Tibial artery (tissue), 4 donors: ENCODE measurements around the gene DCAF6.

Experiments
- DNase-seq, 2 donors: peaks; one replicate each; pipeline ENCODE4 v3.0.0-alpha.2; 2019
- H3K27ac ChIP-seq, 2 donors: fragments of 200-600 bp; sonication (generic) in 1 of 2; 1 replicate in 1 of 2; 2 replicates in 1 of 2; pipeline ENCODE4 v1.5.1; 2018 to 2019; ENCODE audit warnings: mild to moderate bottlenecking in 1 of 2
- H3K27me3 ChIP-seq, 2 donors: fragments of 200-600 bp; sonication (generic) in 1 of 2; one replicate each; pipeline versions ENCODE4 v1.5.1 to v1.6.0; 2016 to 2019
- H3K36me3 ChIP-seq, 3 donors: fragments of 200-600 bp; sonication (generic) in 2 of 3; one replicate each; pipeline ENCODE4 v1.5.1; 2016 to 2019; ENCODE audit warnings: mild to moderate bottlenecking in 2 of 3
- H3K4me1 ChIP-seq, 4 donors: fragments of 200-600 bp; sonication (generic) in 2 of 4; 1 replicate in 3 of 4; 2 replicates in 1 of 4; pipeline ENCODE4 v1.5.1; 2016 to 2019
- H3K4me3 ChIP-seq, 2 donors: fragments of 200-600 bp; sonication (generic) in 1 of 2; 1 replicate in 1 of 2; 2 replicates in 1 of 2; pipeline ENCODE4 v1.5.1; 2018 to 2019; ENCODE audit warnings: mild to moderate bottlenecking in 2 of 2
- H3K9me3 ChIP-seq, 3 donors: fragments of 200-600 bp; sonication (generic) in 1 of 3; one replicate each; pipeline ENCODE4 v1.5.1; 2016 to 2019
- CTCF ChIP-seq, 2 experiments: fragments of 200-600 bp in 1 of 2; fragments of 450-650 bp in 1 of 2; IDR thresholded peaks; one replicate each; pipeline ENCODE4 v1.5.1; 2017 to 2019; ENCODE audit warnings: antibody characterized with exemption in 2 of 2, mild to moderate bottlenecking in 1 of 2, moderate library complexity in 1 of 2
- intact Hi-C: fragments of 100-400 bp; cut with DNase I; formaldehyde crosslinking; loops from one replicate; pipeline ENCODE4 v1.15.0; 2023; ENCODE audit warnings: low total_unique reads

DCAF6 gene

GRCh38 chr1:168001213-168001612, 64.7 kb downstream of the DCAF6 start:
- peaks cover 5 to 24% (median 23%) of the 10 kb centered on the region in 3 donors for H3K36me3 ChIP-seq
- no peaks in the 10 kb centered on the region for H3K4me1 ChIP-seq
- H3K27ac ChIP-seq = no peak overlapping the region
- H3K27me3 ChIP-seq = no peaks in the 10 kb centered on the region
- TF ChIP-seq CTCF (IDR thresholded peaks at IDR 0.05) = no peak
- intact Hi-C loops = no loop called here
- no peak overlapping the region for H3K4me3 ChIP-seq
- DNase-seq = no peak
- H3K9me3 ChIP-seq = no peaks in the 10 kb centered on the region

- no peak overlapping the region for H3K27ac ChIP-seq
- TF ChIP-seq CTCF (IDR thresholded peaks at IDR 0.05) = no peak
- no peak for DNase-seq
- no peaks in the 10 kb centered on the region for H3K9me3 ChIP-seq
- intact Hi-C loops = no loop called here
- no peaks in the 10 kb centered on the region for H3K4me1 ChIP-seq
- H3K27me3 ChIP-seq = no peaks in the 10 kb centered on the region
- peaks cover 10 to 29% (median 27%) of the 10 kb centered on the region in 3 donors for H3K36me3 ChIP-seq
- no peak overlapping the region for H3K4me3 ChIP-seq
These were observed 68.0 kb downstream of the DCAF6 start for GRCh38 chr1:168004531-168004930.

DNA sequence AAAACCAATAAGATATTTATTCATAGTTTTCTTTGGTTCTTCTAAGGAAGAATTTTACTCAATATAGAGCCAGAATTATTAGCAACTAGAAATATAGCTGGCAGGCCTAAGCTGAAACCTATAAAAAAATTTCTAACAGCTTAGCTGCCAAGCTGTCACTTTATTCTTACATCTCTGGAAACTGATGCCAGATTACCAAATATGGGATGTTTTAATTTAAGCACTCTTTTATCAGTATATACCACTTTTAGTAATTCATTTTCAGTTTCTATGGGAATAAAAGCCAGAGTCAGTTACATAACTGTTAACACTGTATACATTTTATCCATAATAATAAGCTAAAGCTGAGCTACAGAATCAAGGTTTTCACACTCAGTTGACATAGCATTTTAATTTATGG, 69.0 kb downstream of the DCAF6 start:
- no peaks in the 10 kb centered on the region for H3K9me3 ChIP-seq
- no peak overlapping the region for H3K4me3 ChIP-seq
- intact Hi-C loops = no loop called here
- H3K36me3 ChIP-seq = peaks cover 10 to 29% (median 27%) of the 10 kb centered on the region in 3 donors
- H3K27ac ChIP-seq = no peak overlapping the region
- DNase-seq = no peak
- no peaks in the 10 kb centered on the region for H3K4me1 ChIP-seq
- no peak for TF ChIP-seq CTCF (IDR thresholded peaks at IDR 0.05)
- no peaks in the 10 kb centered on the region for H3K27me3 ChIP-seq

- Histone ChIP-seq H3K36me3 (peaks cover 11 to 36% (median 27%) of the 10 kb centered on the region in 3 donors), H3K4me1 (no peaks in the 10 kb centered on the region), H3K9me3 (no peaks in the 10 kb centered on the region), H3K4me3 (no peak overlapping the region), H3K27ac (no peak overlapping the region), H3K27me3 (no peaks in the 10 kb centered on the region)
- intact Hi-C loops = no loop called here
- no peak for DNase-seq
- TF ChIP-seq CTCF (IDR thresholded peaks at IDR 0.05) = no peak
These were observed 71.2 kb downstream of the DCAF6 start for GRCh38 chr1:168007691-168008090.

- DNase-seq = no peak
- Histone ChIP-seq H3K36me3 (peaks cover 14 to 33% (median 31%) of the 10 kb centered on the region in 3 donors), H3K9me3 (no peaks in the 10 kb centered on the region), H3K4me1 (no peaks in the 10 kb centered on the region), H3K27ac (no peak overlapping the region), H3K27me3 (no peaks in the 10 kb centered on the region), H3K4me3 (no peak overlapping the region)
- intact Hi-C loops = no loop called here
- TF ChIP-seq CTCF (IDR thresholded peaks at IDR 0.05) = no peak
These were observed 72.1 kb downstream of the DCAF6 start for GRCh38 chr1:168008595-168008994.

DNA sequence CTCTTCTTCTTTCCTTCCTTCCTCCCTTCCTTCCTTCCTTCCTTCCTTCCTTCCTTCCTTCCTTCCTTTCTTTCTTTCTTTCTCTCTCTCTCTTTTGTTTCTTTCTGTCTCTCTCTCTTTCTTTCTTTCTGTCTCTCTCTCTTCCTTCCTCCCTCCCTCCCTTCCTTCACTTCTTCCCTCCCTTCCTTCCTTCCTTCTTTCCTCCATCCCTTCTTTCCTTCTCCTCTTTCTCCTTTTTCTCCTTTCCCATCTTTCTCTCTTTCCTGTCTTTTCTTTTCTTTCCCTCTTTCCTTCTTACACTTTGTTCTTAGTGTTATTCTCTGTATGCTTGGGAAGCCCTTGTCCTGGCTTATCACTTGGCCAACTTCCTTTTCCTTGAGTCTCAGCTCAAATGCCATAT, 72.8 kb downstream of the DCAF6 start:
- H3K4me3 ChIP-seq = no peak overlapping the region
- H3K36me3 ChIP-seq = peaks cover 14 to 38% (median 24%) of the 10 kb centered on the region in 3 donors
- no peak for DNase-seq
- no peaks in the 10 kb centered on the region for H3K4me1 ChIP-seq
- intact Hi-C loops = no loop called here
- TF ChIP-seq CTCF (IDR thresholded peaks at IDR 0.05) = no peak
- H3K27ac ChIP-seq = no peak overlapping the region
- no peaks in the 10 kb centered on the region for H3K27me3 ChIP-seq
- H3K9me3 ChIP-seq = no peaks in the 10 kb centered on the region
